GM13977 (cell line): ENCODE data around the gene GUCY1A1.

Experiments used
- DNase-seq: peaks from one replicate; pipeline ENCODE4 v3.0.0; 2012; ENCODE audit warnings: low spot score
- in situ Hi-C: fragments of 300-500 bp; cut with MboI; formaldehyde crosslinking; loops from one replicate; pipeline ENCODE4 v1.12.0; 2022; ENCODE audit warnings: low sequenced_read_pairs, low pct_unique_long_range_greater_than_20kb, mixed read lengths, inconsistent platforms; ENCODE audit not compliant: unreplicated experiment
- TF ChIP-seq, protein P1 (sequence below): IDR thresholded peaks from 2 replicates; pipeline ENCODE4 v1.5.1; 2012; ENCODE audit warnings: mild to moderate bottlenecking, control low read depth; ENCODE audit not compliant: insufficient read depth; ENCODE audit errors: extremely low read depth, missing control alignments

The GUCY1A1 gene

DNA sequence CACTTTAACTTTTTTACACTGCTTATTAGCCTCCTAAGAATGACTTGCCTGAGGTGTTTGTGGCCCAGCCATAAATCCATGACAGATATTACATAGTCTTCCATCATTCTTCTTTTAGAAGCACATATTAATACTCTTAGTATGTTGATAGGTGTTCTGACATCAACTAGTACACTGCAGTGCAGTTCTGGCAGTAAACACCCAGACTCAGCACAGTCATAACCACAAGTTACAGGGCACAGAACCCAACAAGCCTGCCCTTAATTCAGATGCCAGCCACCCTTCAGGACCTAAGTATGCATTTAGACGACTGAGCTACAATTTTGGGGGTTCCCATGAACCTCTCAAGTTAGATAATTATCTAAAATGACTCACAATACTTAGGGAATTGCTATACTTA, 55.7 kb downstream of the GUCY1A1 start:
- in situ Hi-C loops = no loop called here
- TF ChIP-seq, protein P1, sequence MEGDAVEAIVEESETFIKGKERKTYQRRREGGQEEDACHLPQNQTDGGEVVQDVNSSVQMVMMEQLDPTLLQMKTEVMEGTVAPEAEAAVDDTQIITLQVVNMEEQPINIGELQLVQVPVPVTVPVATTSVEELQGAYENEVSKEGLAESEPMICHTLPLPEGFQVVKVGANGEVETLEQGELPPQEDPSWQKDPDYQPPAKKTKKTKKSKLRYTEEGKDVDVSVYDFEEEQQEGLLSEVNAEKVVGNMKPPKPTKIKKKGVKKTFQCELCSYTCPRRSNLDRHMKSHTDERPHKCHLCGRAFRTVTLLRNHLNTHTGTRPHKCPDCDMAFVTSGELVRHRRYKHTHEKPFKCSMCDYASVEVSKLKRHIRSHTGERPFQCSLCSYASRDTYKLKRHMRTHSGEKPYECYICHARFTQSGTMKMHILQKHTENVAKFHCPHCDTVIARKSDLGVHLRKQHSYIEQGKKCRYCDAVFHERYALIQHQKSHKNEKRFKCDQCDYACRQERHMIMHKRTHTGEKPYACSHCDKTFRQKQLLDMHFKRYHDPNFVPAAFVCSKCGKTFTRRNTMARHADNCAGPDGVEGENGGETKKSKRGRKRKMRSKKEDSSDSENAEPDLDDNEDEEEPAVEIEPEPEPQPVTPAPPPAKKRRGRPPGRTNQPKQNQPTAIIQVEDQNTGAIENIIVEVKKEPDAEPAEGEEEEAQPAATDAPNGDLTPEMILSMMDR = no peak
- no peak for DNase-seq

DNA sequence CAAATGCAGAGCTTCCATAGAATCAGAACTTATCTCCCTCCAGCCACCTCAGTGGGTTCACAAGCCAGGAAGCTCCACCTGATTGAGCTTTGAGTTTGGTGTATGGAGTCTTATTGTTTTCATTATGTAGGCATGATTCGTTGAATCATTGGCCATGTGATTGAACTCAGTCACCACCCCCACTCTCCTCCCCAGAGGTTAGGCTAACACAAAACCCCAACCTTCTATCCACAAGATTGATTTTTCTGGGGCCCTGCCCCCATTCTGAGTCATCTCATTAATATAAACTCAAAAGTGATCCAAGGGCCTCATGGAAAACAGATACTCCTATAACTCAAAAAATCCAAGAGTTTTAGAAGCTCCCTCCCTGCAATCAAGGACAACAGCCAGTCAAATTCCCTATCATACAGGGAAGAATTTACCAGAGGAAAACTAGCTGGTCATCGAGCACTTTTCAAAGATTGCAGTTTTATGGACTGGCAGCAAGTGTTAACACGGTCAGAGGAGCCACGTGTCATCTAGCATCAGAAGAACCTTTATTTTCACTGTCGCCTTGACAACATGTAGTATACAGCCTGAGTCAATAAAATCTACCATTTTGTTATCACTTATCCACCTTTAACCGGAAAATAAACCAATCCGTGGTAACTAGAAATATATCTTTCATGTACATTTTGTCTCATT, 56.3 kb downstream of the GUCY1A1 start:
- in situ Hi-C loops = no loop called here
- TF ChIP-seq, protein P1 = no peak
- no peak for DNase-seq

DNA sequence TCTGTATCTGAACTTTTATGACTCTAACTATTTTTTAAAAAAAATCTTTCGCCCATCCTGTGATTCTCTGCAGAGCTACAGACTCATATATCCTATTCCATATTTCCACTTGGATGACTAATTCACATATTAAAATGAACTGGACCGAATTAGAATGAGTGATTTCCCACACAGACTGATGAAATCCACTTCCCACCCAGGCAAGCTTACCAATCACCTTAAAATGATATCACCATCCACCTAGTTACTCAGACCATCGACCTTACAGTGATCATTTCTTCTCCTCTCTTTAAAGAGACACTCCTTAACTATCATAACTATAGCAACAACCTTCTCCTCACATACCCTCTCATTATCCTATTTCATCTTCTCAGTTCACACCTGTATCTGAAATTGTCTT, 58.1 kb downstream of the GUCY1A1 start:
- in situ Hi-C loops = no loop called here
- TF ChIP-seq, protein P1 = no peak
- DNase-seq = no peak

DNA sequence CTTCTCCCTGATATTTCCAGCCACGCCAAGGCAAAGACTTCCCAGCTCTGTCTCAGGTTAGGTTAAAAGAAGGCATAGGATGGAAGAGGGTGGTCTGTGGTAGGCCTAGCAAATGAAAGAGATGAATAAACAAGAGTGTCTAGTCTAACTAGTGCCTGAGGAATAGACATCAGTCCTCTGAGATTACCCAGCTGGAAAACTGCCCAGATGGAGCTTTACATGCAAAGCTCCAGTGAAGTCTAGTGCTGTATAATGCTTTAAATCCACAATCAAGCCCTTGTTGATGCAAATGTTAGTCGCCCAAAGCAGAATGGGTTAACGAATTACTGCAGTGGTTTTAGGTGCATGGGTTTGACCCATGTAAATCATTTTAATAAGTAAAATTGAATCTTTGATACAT, 67.4 kb downstream of the GUCY1A1 start:
- in situ Hi-C loops = no loop called here
- no peak for DNase-seq
- TF ChIP-seq, protein P1 = no peak

DNA sequence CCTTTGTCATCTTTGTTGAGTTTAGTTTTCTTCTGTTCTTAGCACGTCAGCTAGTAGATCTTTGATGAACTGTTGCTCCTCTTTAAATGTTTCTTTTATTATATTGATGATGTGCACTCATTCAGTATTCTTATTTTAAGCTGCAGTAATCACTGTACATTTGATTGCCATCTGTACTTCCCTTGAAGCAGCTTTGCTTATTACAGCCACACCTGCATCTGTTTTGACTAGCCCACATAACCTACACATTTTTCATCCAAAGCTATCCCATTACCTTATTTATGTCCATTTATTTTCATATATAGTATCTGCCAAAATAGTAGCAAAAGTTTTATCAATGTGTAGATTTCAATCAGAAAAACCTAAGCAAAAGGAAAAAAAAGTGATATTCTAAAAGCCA, 68.3 kb downstream of the GUCY1A1 start:
- in situ Hi-C loops = no loop called here
- TF ChIP-seq, protein P1 = no peak
- no peak for DNase-seq

DNA sequence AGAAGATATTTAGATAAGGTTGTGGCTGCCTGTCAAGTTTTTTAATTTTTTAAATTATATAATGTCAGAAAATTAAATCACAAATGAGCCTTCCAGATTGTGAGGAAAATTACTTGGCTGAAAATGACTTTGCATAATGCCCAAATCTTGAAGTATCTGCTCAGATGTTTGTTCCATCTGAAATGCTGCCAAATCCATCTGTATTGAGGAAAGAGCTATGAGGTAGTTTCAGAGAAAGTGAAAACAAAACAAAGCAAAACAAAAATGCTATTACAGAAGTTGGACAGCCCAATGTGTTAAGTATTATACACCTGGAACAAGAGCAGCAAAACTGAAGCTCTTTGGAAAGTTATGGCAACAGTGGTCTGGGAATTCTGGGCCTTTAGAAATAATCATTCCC, 68.8 kb downstream of the GUCY1A1 start:
- in situ Hi-C loops = no loop called here
- no peak for DNase-seq
- TF ChIP-seq, protein P1 = no peak

DNA sequence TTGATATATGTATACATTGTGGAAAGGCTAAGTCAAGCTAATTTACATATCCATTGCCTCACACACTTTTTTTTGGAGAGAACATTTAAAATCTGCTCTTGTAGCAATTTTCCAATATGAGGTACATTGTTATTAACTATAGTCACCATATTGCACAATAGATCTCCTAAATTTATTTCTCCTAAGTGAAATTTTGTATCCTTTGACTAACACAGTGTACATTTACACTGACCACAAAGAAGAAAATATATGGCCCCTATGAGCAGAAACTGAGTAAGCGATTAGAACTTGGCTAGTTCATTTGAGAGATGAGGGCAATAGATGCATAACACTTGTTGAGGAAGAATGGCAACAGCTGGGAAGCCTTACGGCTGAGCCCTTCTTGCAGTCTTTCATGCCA, 71.9 kb downstream of the GUCY1A1 start:
- in situ Hi-C loops = no loop called here
- DNase-seq = no peak
- TF ChIP-seq, protein P1 = no peak
